ENCODE measurements around the gene ARSG. TPM values are rescaled to one million over a fixed set of nuclear protein-coding genes. Genes with fewer than 3 reads are reported as not detected.

ARSG gene
- total and polyA plus RNA-seq, 4 donors: 1.5 to 5.4 (median 2.3) TPM

- H3K27ac ChIP-seq (ENCODE audit: low read depth in 1 of 2, low read length in 2 of 2): peak overlapping the region; percentile 27 to 48
- no peaks in the 10 kb centered on the region for H3K9me3 ChIP-seq (ENCODE audit: control insufficient read depth in 4 of 4, low read length in 3 of 4)
- TF ChIP-seq, protein P1, sequence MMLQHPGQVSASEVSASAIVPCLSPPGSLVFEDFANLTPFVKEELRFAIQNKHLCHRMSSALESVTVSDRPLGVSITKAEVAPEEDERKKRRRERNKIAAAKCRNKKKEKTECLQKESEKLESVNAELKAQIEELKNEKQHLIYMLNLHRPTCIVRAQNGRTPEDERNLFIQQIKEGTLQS (IDR thresholded peaks at IDR 0.05): no peak
- TF ChIP-seq JUND (IDR thresholded peaks at IDR 0.05) (no peak), NR2F2 (IDR thresholded peaks at IDR 0.05) (no peak), SP1 (IDR thresholded peaks at IDR 0.05) (no peak), FOXA1 (IDR thresholded peaks at IDR 0.05) (no peak), ZBTB33 (IDR thresholded peaks at IDR 0.05) (no peak), RAD21 (IDR thresholded peaks at IDR 0.05) (no peak), FOXA2 (IDR thresholded peaks at IDR 0.05) (no peak), REST (IDR thresholded peaks at IDR 0.05) (no peak), TAF1 (conservative IDR thresholded peaks at IDR 0.05) (no peak), GABPA (IDR thresholded peaks at IDR 0.05 in 1 of 2, conservative IDR thresholded peaks at IDR 0.05 in 1 of 2) (no peak)
- TF ChIP-seq, protein P2, sequence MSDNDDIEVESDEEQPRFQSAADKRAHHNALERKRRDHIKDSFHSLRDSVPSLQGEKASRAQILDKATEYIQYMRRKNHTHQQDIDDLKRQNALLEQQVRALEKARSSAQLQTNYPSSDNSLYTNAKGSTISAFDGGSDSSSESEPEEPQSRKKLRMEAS (IDR thresholded peaks at IDR 0.05): no peak
- peaks cover 9 to 56% (median 44%) of the 10 kb centered on the region in 4 donors for H3K4me1 ChIP-seq (ENCODE audit: control insufficient read depth in 4 of 4, insufficient read depth in 4 of 4, low read length in 3 of 4)
- DNase-seq (ENCODE audit: low spot score): no peak
- no peak overlapping the region for H3K9ac ChIP-seq (ENCODE audit: low read depth in 1 of 2, low read length in 2 of 2)
- no peaks in the 10 kb centered on the region for H3K36me3 ChIP-seq (ENCODE audit: control insufficient read depth in 4 of 4, insufficient read depth in 3 of 4, low read depth in 1 of 4, low read length in 3 of 4)
- H3K27me3 ChIP-seq (ENCODE audit: control insufficient read depth in 4 of 4, insufficient read depth in 4 of 4, low read length in 3 of 4): no peaks in the 10 kb centered on the region
- no peak overlapping the region for H3K4me3 ChIP-seq (ENCODE audit: low read depth in 1 of 3, low read length in 3 of 3)
- WGBS: 91% methylated on average over 15 of the region's 15 CpGs
Measured at GRCh38 chr17:68381076-68381900, 90.0 kb downstream of the ARSG start.

DNA sequence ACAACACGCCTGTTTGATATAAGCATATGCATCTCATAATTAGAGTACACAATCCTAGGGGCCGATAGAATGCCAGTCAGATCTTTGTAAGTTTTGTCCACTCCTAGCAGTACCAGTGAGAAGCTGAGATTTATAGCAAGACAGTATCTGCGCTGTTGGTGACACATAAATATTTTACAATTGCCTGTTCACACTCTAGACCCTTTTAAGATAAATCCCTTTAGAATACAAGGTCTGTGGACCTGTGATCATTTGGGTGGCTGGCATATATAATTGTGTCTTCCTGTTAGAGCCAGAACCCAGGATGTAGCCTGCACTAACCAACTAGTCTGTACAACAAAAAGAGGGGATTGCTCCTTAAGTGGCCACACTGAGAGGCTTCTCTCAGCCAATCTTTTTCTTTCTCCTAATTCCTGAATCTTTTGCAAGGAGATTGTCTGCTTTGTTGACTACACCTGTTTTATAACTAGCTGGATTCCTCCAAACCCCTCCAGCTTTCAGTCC, 91.3 kb downstream of the ARSG start:
- no peak for DNase-seq (ENCODE audit: low spot score)
- H3K4me1 ChIP-seq (ENCODE audit: control insufficient read depth in 4 of 4, insufficient read depth in 4 of 4, low read length in 3 of 4): peaks cover 9 to 60% (median 47%) of the 10 kb centered on the region in 4 donors
- no peak overlapping the region for H3K4me3 ChIP-seq (ENCODE audit: low read depth in 1 of 3, low read length in 3 of 3)
- TF ChIP-seq YY1 (IDR thresholded peaks at IDR 0.05) (no peak), GABPA (IDR thresholded peaks at IDR 0.05 in 1 of 2, conservative IDR thresholded peaks at IDR 0.05 in 1 of 2) (no peak), ZBTB33 (IDR thresholded peaks at IDR 0.05) (no peak), SP1 (IDR thresholded peaks at IDR 0.05) (no peak), REST (IDR thresholded peaks at IDR 0.05) (no peak), RAD21 (IDR thresholded peaks at IDR 0.05) (no peak), JUND (IDR thresholded peaks at IDR 0.05) (no peak), CTCF (IDR thresholded peaks at IDR 0.05; ENCODE audit: low read depth, low read length, missing input control) (no peak), HNF4G (IDR thresholded peaks at IDR 0.05) (no peak), TAF1 (conservative IDR thresholded peaks at IDR 0.05) (no peak), NR2F2 (IDR thresholded peaks at IDR 0.05) (no peak), FOXA2 (IDR thresholded peaks at IDR 0.05) (no peak)
- TF ChIP-seq, protein P2 (IDR thresholded peaks at IDR 0.05): no peak
- H3K9me3 ChIP-seq (ENCODE audit: control insufficient read depth in 4 of 4, low read length in 3 of 4): no peaks in the 10 kb centered on the region
- H3K27ac ChIP-seq (ENCODE audit: low read depth in 1 of 2, low read length in 2 of 2): peak overlapping the region in 1 of 2 donors; percentile 61
- no peaks in the 10 kb centered on the region for H3K27me3 ChIP-seq (ENCODE audit: control insufficient read depth in 4 of 4, insufficient read depth in 4 of 4, low read length in 3 of 4)
- WGBS: 94% methylated on average over 3 of the region's 3 CpGs
- H3K36me3 ChIP-seq (ENCODE audit: control insufficient read depth in 4 of 4, insufficient read depth in 3 of 4, low read depth in 1 of 4, low read length in 3 of 4): no peaks in the 10 kb centered on the region
- no peak overlapping the region for H3K9ac ChIP-seq (ENCODE audit: low read depth in 1 of 2, low read length in 2 of 2)
